GM23338 (cell line): ENCODE measurements around the gene CLDN20. TPM values are rescaled to one million over a fixed set of nuclear protein-coding genes. Genes with fewer than 3 reads are reported as not detected.

Experiments
- ATAC-seq: fragments of 200-7000 bp; cut with Tn5 transposase; 3 replicates; pipeline ENCODE4 v1.9.1; 2020
- DNase-seq: peaks from one replicate; pipeline ENCODE4 v3.0.0-alpha.2; 2015; ENCODE audit warnings: low spot score
- H2AFZ ChIP-seq: fragments of 200-600 bp; sonication (generic); 2 replicates; pipeline ENCODE4 v1.8.0; 2016; ENCODE audit warnings: antibody characterized with exemption, mild to moderate bottlenecking, moderate library complexity
- H3F3A ChIP-seq: fragments of 200-600 bp; sonication (generic); replicated peaks from 2 replicates; pipeline ENCODE4 v1.8.0; 2017; ENCODE audit warnings: antibody characterized with exemption, mixed run types, low read depth
- H3K27ac ChIP-seq: fragments of 200-600 bp; sonication (generic); 2 replicates; pipeline ENCODE4 v1.6.1; 2016; ENCODE audit warnings: low read depth
- H3K27me3 ChIP-seq: fragments of 200-600 bp; sonication (generic); 2 replicates; pipeline ENCODE4 v1.8.0; 2016; ENCODE audit warnings: mild to moderate bottlenecking, mixed run types, moderate library complexity; ENCODE audit not compliant: insufficient read depth
- H3K36me3 ChIP-seq: fragments of 200-600 bp; sonication (generic); 2 replicates; pipeline ENCODE4 v1.8.0; 2016; ENCODE audit warnings: mild to moderate bottlenecking; ENCODE audit not compliant: insufficient read depth
- H3K4me1 ChIP-seq: fragments of 200-600 bp; sonication (generic); 2 replicates; pipeline ENCODE4 v1.8.0; 2016; ENCODE audit warnings: mild to moderate bottlenecking, moderate library complexity; ENCODE audit not compliant: insufficient read depth
- H3K4me2 ChIP-seq: fragments of 200-600 bp; sonication (generic); 2 replicates; pipeline ENCODE4 v1.7.1; 2017; ENCODE audit warnings: mixed run types
- H3K4me3 ChIP-seq: fragments of 200-600 bp; sonication (generic); 2 replicates; pipeline ENCODE4 v1.6.1; 2016; ENCODE audit warnings: mixed run types
- H3K79me2 ChIP-seq: fragments of 200-600 bp; sonication (generic); replicated peaks from 2 replicates; pipeline ENCODE4 v1.8.0; 2017; ENCODE audit warnings: mild to moderate bottlenecking; ENCODE audit not compliant: insufficient read depth
- H3K9me2 ChIP-seq: fragments of 200-600 bp; sonication (generic); 2 replicates; pipeline ENCODE4 v1.8.0; 2017; ENCODE audit not compliant: insufficient read depth
- H4K20me1 ChIP-seq: fragments of 200-600 bp; sonication (generic); replicated peaks from 2 replicates; pipeline ENCODE4 v1.8.0; 2017; ENCODE audit warnings: mild to moderate bottlenecking; ENCODE audit not compliant: insufficient read depth
- H3K27ac Mint-ChIP-seq: 2 replicates; pipeline ENCODE4 v1.8.0; 2020; ENCODE audit warnings: inconsistent platforms, mild to moderate bottlenecking, moderate library complexity, mixed read lengths
- H3K27me3 Mint-ChIP-seq: 3 replicates; pipeline ENCODE4 v1.8.0; 2022; ENCODE audit warnings: low read depth, mild to moderate bottlenecking, moderate library complexity, mixed read lengths, inconsistent platforms; ENCODE audit not compliant: insufficient read depth, poor library complexity
- H3K36me3 Mint-ChIP-seq: 3 replicates; pipeline ENCODE4 v1.8.0; 2021; ENCODE audit warnings: low read depth, mild to moderate bottlenecking, inconsistent platforms, moderate library complexity, mixed read lengths
- H3K4me1 Mint-ChIP-seq: 3 replicates; pipeline ENCODE4 v1.8.0; 2020; ENCODE audit warnings: mild to moderate bottlenecking, inconsistent platforms, mixed read lengths
- H3K4me3 Mint-ChIP-seq: 3 replicates; pipeline ENCODE4 v1.8.0; 2021; ENCODE audit warnings: moderate library complexity, mild to moderate bottlenecking, inconsistent platforms, mixed read lengths
- H3K9me3 Mint-ChIP-seq: 3 replicates; pipeline ENCODE4 v1.8.0; 2020; ENCODE audit warnings: moderate library complexity, mild to moderate bottlenecking, inconsistent platforms, mixed read lengths
- CREB1 ChIP-seq: fragments of 250-450 bp; sonication (Bioruptor Pico); IDR thresholded peaks from 2 replicates; pipeline ENCODE4 v1.5.0; 2020; ENCODE audit warnings: low read depth, mild to moderate bottlenecking, moderate library complexity
- EZH2 ChIP-seq: fragments of 200-600 bp; sonication (generic); IDR thresholded peaks from one replicate; pipeline ENCODE4 v1.8.0; 2017; ENCODE audit warnings: antibody characterized with exemption, mild to moderate bottlenecking, low read depth; ENCODE audit not compliant: unreplicated experiment
- EZH2phosphoT487 ChIP-seq: fragments of 200-600 bp; sonication (generic); IDR thresholded peaks from one replicate; pipeline ENCODE4 v1.8.1; 2018; ENCODE audit warnings: antibody characterized with exemption; ENCODE audit not compliant: unreplicated experiment
- JUNB ChIP-seq: IDR thresholded peaks from one replicate; pipeline ENCODE4 v1.6.1; 2016; ENCODE audit warnings: antibody characterized with exemption; ENCODE audit not compliant: unreplicated experiment
- NANOG ChIP-seq: IDR thresholded peaks from 2 replicates; pipeline ENCODE4 v1.6.1; 2016; ENCODE audit warnings: antibody characterized with exemption, borderline replicate concordance
- POLR2AphosphoS5 ChIP-seq: IDR thresholded peaks from 2 replicates; pipeline ENCODE4 v1.6.1; 2016; ENCODE audit warnings: antibody characterized with exemption, low read depth
- STAT1 ChIP-seq: IDR thresholded peaks from one replicate; pipeline ENCODE4 v1.6.1; 2016; ENCODE audit warnings: antibody characterized with exemption; ENCODE audit not compliant: unreplicated experiment
- ZNF114 ChIP-seq: fragments of 250-450 bp; sonication (Bioruptor Pico); IDR thresholded peaks from 2 replicates; pipeline ENCODE4 v1.5.0; 2020; ENCODE audit warnings: mild to moderate bottlenecking, moderate library complexity
- ZNF331 ChIP-seq: fragments of 250-450 bp; sonication (Bioruptor Pico); IDR thresholded peaks from 2 replicates; pipeline ENCODE4 v1.5.0; 2020; ENCODE audit warnings: low read depth, mild to moderate bottlenecking, moderate library complexity
- long read RNA-seq: library from polyadenylated mRNA; unstranded; transcript quantifications from one replicate; pipeline ENCODE4 v2.0.0, GENCODE V29; 2020; ENCODE audit not compliant: unreplicated experiment
- polyA plus RNA-seq: library from polyadenylated mRNA; unstranded; fragments of >200 nt; fragmentation: Nextera tagmentation; extraction: Ambion mirVana; gene quantifications from 2 replicates; pipeline ENCODE4 v1.2.1, GENCODE V29; 2016
- total RNA-seq: library from RNA; depleted of rRNA; stranded (reverse); fragments of >200 nt; shearing (Covaris generic); gene quantifications from 2 replicates; pipeline ENCODE4 v1.2.3, GENCODE V29; 2014; rRNA removed
- TF ChIP-seq, protein P1 (sequence below): fragments of 250-450 bp; sonication (Bioruptor Pico); IDR thresholded peaks from 2 replicates; pipeline ENCODE4 v1.5.0; 2020; ENCODE audit warnings: mild to moderate bottlenecking, moderate library complexity
- TF ChIP-seq, protein P2 (sequence below): IDR thresholded peaks from one replicate; pipeline ENCODE4 v1.6.1; 2018; ENCODE audit warnings: antibody characterized with exemption; ENCODE audit not compliant: unreplicated experiment
- TF ChIP-seq, protein P3 (sequence below), 2 experiments: fragments of 200-600 bp in 1 of 2; sonication (generic) in 1 of 2; conservative IDR thresholded peaks; 2 replicates each; pipeline versions ENCODE4 v1.5.1 to v1.6.1; 2016 to 2017; ENCODE audit warnings: antibody characterized with exemption in 2 of 2, low read depth in 2 of 2, mild to moderate bottlenecking in 2 of 2, moderate library complexity in 1 of 2
- TF ChIP-seq, protein P4 (sequence below): IDR thresholded peaks from 2 replicates; pipeline ENCODE4 v1.6.1; 2016; ENCODE audit warnings: antibody characterized with exemption

CLDN20 gene, protein sequence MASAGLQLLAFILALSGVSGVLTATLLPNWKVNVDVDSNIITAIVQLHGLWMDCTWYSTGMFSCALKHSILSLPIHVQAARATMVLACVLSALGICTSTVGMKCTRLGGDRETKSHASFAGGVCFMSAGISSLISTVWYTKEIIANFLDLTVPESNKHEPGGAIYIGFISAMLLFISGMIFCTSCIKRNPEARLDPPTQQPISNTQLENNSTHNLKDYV
- not detected in 2 replicates for total RNA-seq
- 0.17 and 0.23 TPM in 2 replicates for polyA plus RNA-seq
- long read RNA-seq, result 0 reads

DNA sequence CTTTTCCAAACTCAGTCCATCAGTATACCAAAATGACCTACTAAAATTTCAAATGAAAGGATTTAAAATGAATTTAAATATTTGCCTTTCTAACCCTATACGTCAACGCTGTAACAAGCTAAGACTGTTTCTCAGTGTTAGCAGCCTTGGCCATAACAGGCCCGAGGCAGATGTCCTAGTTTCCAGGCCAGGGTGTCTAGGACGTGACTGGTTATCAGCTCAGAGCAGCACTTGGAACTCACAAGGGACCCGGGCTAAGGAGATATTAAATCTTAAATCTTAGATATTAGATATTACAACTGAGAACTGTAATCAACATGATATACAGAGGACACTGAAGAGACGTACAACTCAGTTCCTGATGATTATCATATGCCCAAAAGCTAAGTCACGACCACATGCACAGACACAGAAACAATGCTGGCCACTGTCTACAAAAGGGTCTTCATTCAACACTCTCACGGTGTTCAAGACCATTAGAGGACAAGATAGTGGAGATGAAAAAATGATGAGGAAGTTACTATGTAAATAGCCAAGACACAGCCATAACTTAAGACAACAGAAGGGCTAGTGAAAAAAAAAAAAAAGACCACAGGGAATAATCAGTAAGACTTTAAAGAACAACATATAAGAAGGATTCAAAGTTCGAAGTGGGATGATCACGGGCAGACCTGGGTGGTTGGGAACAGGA is at the start of gene CLDN20:
Gene CLDN20 (plus strand): TSS at position 641 of the 691 bp plus-strand sequence. CDS start 11,707 bp downstream, outside the sequence.
- Mint-ChIP-seq H3K9me3 (peaks cover 2% of the 10 kb centered on the region; the same call in 1 of the 3 replicates), H3K27ac (peak within 1 kb of the TSS; percentile 71), H3K4me3 (no peak within 1 kb of the TSS), H3K4me1 (peaks cover 46% of the 10 kb centered on the region), H3K27me3 (no peaks in the 10 kb centered on the region), H3K36me3 (peaks cover 48% of the 10 kb centered on the region)
- H3K79me2 ChIP-seq, result peaks cover 9% of the 10 kb centered on the region; the same call in 1 of the 2 replicates
- H3F3A ChIP-seq, result no peaks in the 10 kb centered on the region
- no peaks in the 10 kb centered on the region for H4K20me1 ChIP-seq
- H3K4me3 ChIP-seq, result no peak within 1 kb of the TSS
- peaks cover 21% of the 10 kb centered on the region for H3K4me1 ChIP-seq
- H3K27me3 ChIP-seq, result no peaks in the 10 kb centered on the region
- peak within 1 kb of the TSS; percentile 28; the same call in 1 of the 2 replicates for H3K27ac ChIP-seq
- no peak for DNase-seq
- H3K36me3 ChIP-seq, result peaks cover 9% of the 10 kb centered on the region
- no peak for TF ChIP-seq ZNF331 (CRISPR knock-in tag)
- TF ChIP-seq EZH2, result no peak
- TF ChIP-seq, protein P1, sequence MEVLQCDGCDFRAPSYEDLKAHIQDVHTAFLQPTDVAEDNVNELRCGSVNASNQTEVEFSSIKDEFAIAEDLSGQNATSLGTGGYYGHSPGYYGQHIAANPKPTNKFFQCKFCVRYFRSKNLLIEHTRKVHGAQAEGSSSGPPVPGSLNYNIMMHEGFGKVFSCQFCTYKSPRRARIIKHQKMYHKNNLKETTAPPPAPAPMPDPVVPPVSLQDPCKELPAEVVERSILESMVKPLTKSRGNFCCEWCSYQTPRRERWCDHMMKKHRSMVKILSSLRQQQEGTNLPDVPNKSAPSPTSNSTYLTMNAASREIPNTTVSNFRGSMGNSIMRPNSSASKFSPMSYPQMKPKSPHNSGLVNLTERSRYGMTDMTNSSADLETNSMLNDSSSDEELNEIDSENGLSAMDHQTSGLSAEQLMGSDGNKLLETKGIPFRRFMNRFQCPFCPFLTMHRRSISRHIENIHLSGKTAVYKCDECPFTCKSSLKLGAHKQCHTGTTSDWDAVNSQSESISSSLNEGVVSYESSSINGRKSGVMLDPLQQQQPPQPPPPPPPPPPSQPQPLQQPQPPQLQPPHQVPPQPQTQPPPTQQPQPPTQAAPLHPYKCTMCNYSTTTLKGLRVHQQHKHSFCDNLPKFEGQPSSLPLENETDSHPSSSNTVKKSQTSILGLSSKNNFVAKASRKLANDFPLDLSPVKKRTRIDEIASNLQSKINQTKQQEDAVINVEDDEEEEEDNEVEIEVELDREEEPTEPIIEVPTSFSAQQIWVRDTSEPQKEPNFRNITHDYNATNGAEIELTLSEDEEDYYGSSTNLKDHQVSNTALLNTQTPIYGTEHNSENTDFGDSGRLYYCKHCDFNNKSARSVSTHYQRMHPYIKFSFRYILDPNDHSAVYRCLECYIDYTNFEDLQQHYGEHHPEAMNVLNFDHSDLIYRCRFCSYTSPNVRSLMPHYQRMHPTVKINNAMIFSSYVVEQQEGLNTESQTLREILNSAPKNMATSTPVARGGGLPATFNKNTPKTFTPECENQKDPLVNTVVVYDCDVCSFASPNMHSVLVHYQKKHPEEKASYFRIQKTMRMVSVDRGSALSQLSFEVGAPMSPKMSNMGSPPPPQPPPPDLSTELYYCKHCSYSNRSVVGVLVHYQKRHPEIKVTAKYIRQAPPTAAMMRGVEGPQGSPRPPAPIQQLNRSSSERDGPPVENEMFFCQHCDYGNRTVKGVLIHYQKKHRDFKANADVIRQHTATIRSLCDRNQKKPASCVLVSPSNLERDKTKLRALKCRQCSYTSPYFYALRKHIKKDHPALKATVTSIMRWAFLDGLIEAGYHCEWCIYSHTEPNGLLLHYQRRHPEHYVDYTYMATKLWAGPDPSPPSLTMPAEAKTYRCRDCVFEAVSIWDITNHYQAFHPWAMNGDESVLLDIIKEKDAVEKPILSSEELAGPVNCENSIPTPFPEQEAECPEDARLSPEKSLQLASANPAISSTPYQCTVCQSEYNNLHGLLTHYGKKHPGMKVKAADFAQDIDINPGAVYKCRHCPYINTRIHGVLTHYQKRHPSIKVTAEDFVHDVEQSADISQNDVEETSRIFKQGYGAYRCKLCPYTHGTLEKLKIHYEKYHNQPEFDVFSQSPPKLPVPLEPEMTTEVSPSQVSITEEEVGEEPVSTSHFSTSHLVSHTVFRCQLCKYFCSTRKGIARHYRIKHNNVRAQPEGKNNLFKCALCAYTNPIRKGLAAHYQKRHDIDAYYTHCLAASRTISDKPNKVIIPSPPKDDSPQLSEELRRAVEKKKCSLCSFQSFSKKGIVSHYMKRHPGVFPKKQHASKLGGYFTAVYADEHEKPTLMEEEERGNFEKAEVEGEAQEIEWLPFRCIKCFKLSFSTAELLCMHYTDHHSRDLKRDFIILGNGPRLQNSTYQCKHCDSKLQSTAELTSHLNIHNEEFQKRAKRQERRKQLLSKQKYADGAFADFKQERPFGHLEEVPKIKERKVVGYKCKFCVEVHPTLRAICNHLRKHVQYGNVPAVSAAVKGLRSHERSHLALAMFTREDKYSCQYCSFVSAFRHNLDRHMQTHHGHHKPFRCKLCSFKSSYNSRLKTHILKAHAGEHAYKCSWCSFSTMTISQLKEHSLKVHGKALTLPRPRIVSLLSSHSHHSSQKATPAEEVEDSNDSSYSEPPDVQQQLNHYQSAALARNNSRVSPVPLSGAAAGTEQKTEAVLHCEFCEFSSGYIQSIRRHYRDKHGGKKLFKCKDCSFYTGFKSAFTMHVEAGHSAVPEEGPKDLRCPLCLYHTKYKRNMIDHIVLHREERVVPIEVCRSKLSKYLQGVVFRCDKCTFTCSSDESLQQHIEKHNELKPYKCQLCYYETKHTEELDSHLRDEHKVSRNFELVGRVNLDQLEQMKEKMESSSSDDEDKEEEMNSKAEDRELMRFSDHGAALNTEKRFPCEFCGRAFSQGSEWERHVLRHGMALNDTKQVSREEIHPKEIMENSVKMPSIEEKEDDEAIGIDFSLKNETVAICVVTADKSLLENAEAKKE (CRISPR knock-in tag), result no peak
- TF ChIP-seq NANOG, result no peak
- no peak for TF ChIP-seq JUNB
- TF ChIP-seq, protein P2, sequence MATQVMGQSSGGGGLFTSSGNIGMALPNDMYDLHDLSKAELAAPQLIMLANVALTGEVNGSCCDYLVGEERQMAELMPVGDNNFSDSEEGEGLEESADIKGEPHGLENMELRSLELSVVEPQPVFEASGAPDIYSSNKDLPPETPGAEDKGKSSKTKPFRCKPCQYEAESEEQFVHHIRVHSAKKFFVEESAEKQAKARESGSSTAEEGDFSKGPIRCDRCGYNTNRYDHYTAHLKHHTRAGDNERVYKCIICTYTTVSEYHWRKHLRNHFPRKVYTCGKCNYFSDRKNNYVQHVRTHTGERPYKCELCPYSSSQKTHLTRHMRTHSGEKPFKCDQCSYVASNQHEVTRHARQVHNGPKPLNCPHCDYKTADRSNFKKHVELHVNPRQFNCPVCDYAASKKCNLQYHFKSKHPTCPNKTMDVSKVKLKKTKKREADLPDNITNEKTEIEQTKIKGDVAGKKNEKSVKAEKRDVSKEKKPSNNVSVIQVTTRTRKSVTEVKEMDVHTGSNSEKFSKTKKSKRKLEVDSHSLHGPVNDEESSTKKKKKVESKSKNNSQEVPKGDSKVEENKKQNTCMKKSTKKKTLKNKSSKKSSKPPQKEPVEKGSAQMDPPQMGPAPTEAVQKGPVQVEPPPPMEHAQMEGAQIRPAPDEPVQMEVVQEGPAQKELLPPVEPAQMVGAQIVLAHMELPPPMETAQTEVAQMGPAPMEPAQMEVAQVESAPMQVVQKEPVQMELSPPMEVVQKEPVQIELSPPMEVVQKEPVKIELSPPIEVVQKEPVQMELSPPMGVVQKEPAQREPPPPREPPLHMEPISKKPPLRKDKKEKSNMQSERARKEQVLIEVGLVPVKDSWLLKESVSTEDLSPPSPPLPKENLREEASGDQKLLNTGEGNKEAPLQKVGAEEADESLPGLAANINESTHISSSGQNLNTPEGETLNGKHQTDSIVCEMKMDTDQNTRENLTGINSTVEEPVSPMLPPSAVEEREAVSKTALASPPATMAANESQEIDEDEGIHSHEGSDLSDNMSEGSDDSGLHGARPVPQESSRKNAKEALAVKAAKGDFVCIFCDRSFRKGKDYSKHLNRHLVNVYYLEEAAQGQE, result no peak
- TF ChIP-seq ZNF114 (CRISPR knock-in tag), result no peak
- TF ChIP-seq EZH2phosphoT487, result no peak
- TF ChIP-seq POLR2AphosphoS5, result no peak
- TF ChIP-seq CREB1 (CRISPR knock-in tag), result no peak
- TF ChIP-seq, protein P3, sequence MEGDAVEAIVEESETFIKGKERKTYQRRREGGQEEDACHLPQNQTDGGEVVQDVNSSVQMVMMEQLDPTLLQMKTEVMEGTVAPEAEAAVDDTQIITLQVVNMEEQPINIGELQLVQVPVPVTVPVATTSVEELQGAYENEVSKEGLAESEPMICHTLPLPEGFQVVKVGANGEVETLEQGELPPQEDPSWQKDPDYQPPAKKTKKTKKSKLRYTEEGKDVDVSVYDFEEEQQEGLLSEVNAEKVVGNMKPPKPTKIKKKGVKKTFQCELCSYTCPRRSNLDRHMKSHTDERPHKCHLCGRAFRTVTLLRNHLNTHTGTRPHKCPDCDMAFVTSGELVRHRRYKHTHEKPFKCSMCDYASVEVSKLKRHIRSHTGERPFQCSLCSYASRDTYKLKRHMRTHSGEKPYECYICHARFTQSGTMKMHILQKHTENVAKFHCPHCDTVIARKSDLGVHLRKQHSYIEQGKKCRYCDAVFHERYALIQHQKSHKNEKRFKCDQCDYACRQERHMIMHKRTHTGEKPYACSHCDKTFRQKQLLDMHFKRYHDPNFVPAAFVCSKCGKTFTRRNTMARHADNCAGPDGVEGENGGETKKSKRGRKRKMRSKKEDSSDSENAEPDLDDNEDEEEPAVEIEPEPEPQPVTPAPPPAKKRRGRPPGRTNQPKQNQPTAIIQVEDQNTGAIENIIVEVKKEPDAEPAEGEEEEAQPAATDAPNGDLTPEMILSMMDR (conservative IDR thresholded peaks at IDR 0.05; ENCODE audit: low read depth in 2 of 2), result no peak
- no peak for TF ChIP-seq STAT1
- TF ChIP-seq, protein P4, sequence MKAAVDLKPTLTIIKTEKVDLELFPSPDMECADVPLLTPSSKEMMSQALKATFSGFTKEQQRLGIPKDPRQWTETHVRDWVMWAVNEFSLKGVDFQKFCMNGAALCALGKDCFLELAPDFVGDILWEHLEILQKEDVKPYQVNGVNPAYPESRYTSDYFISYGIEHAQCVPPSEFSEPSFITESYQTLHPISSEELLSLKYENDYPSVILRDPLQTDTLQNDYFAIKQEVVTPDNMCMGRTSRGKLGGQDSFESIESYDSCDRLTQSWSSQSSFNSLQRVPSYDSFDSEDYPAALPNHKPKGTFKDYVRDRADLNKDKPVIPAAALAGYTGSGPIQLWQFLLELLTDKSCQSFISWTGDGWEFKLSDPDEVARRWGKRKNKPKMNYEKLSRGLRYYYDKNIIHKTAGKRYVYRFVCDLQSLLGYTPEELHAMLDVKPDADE, result no peak
- 0 out of 2 replicates have a peak within 1 kb of the TSS, but pooled peaks have one; percentile 14 for H3K4me2 ChIP-seq
- ATAC-seq, result no peak
- no peak within 1 kb of the TSS for H2AFZ ChIP-seq
- H3K9me2 ChIP-seq, result no peaks in the 10 kb centered on the region
